CD4-positive, alpha-beta T cell (primary cell): ENCODE data around the gene ACSL3. TPM values are rescaled to one million over a fixed set of nuclear protein-coding genes. Genes with fewer than 3 reads are reported as not detected.

ENCODE experiments used
- ATAC-seq: fragments of 200-7000 bp; cut with Tn5 transposase; one replicate; pipeline ENCODE4 v1.10.0; 2022; ENCODE audit warnings: mild to moderate bottlenecking; ENCODE audit not compliant: poor library complexity
- CTCF ChIA-PET: fragments of 350-600 bp; sonication (Branson Sonifier 250); formaldehyde crosslinking; loops from one replicate; lab custom pipeline; 2021; ENCODE audit warnings: antibody characterized with exemption, inconsistent platforms; lab: Charles Lee
- POLR2A ChIA-PET: fragments of 350-600 bp; sonication (Branson Sonifier 250); formaldehyde crosslinking; loops from one replicate; lab custom pipeline; 2021; ENCODE audit warnings: antibody characterized with exemption, inconsistent platforms; lab: Charles Lee
- DNase-seq, 14 experiments: peaks; one replicate each; pipeline ENCODE4 v3.0.0-alpha.2; 2013 to 2020; ENCODE audit warnings: mixed read lengths in 2 of 14
- H3K27ac ChIP-seq, 2 donors: one replicate each; pipeline versions ENCODE4 v1.5.1 to v1.7.0; 2013; ENCODE audit warnings: low read length in 2 of 2, low read depth in 1 of 2, mild to moderate bottlenecking in 1 of 2
- H3K27me3 ChIP-seq, 2 experiments: 1 replicate in 1 of 2; 2 replicates in 1 of 2; pipeline versions ENCODE4 v1.6.1 to v1.7.0; 2013; ENCODE audit warnings: low read length in 2 of 2, control low read depth in 1 of 2, mild to moderate bottlenecking in 1 of 2, moderate library complexity in 1 of 2; ENCODE audit not compliant: insufficient read depth in 2 of 2, control insufficient read depth in 1 of 2
- H3K36me3 ChIP-seq: one replicate; pipeline ENCODE4 v1.6.1; 2013; ENCODE audit warnings: low read length, control low read depth; ENCODE audit not compliant: insufficient read depth
- H3K4me1 ChIP-seq: one replicate; pipeline ENCODE4 v1.6.1; 2013; ENCODE audit warnings: low read length, control low read depth; ENCODE audit not compliant: insufficient read depth
- H3K4me3 ChIP-seq: one replicate; pipeline ENCODE4 v1.5.1; 2013; ENCODE audit warnings: mild to moderate bottlenecking, low read length, moderate library complexity
- H3K9me3 ChIP-seq, 2 experiments: 1 replicate in 1 of 2; 2 replicates in 1 of 2; pipeline versions ENCODE4 v1.6.1 to v1.7.0; 2013; ENCODE audit warnings: low read length in 2 of 2, mild to moderate bottlenecking in 2 of 2, control low read depth in 1 of 2, moderate library complexity in 1 of 2; ENCODE audit not compliant: control insufficient read depth in 1 of 2, insufficient read depth in 1 of 2
- H3K27ac Mint-ChIP-seq: one replicate; pipeline ENCODE4 v1.8.0; 2020; ENCODE audit warnings: mixed read lengths
- H3K27me3 Mint-ChIP-seq: one replicate; pipeline ENCODE4 v1.8.0; 2021; ENCODE audit warnings: mixed read lengths
- H3K36me3 Mint-ChIP-seq: one replicate; pipeline ENCODE4 v1.8.0; 2021; ENCODE audit warnings: low read depth, mixed read lengths
- H3K4me1 Mint-ChIP-seq: one replicate; pipeline ENCODE4 v1.8.0; 2021; ENCODE audit warnings: low read depth, mixed read lengths
- H3K4me3 Mint-ChIP-seq: one replicate; pipeline ENCODE4 v1.8.0; 2020; ENCODE audit warnings: mild to moderate bottlenecking, mixed read lengths
- H3K9me3 Mint-ChIP-seq: one replicate; pipeline ENCODE4 v1.8.0; 2020; ENCODE audit warnings: mixed read lengths
- CTCF ChIP-seq: fragments of 200-600 bp; IDR thresholded peaks from one replicate; pipeline ENCODE4 v1.8.0; 2022; ENCODE audit warnings: antibody characterized with exemption, mild to moderate bottlenecking
- intact Hi-C, 2 experiments: fragments of 100-400 bp; cut with DNase I in 1 of 2; cut with micrococcal nuclease in 1 of 2; formaldehyde crosslinking; loops; one replicate each; pipeline versions ENCODE4 v1.15.1 to v1.9.0; 2023 to 2025; cut with DNase I, micrococcal nuclease
- total RNA-seq, 174 experiments: library from RNA in 2 of 174; stranded (reverse) in 2 of 174; gene quantifications; one replicate each; pipeline ENCODE4 v1.2.3 and lab custom pipeline; 2021 to 2026

The ACSL3 gene
- total RNA-seq, 2 experiments from 2014 or later = 65.5 to 66.6 TPM

GRCh38 chr2:222888716-222889115, 27.9 kb downstream of the ACSL3 start:
- intact Hi-C loops = no loop called here
- Histone ChIP-seq H3K4me3 (no peak overlapping the region), H3K4me1 (no peaks in the 10 kb centered on the region), H3K9me3 (no peaks in the 10 kb centered on the region), H3K27me3 (no peaks in the 10 kb centered on the region), H3K27ac (no peak overlapping the region), H3K36me3 (no peaks in the 10 kb centered on the region)
- Mint-ChIP-seq H3K36me3 (peaks cover 29% of the 10 kb centered on the region), H3K27me3 (no peaks in the 10 kb centered on the region), H3K4me1 (peaks cover 45% of the 10 kb centered on the region), H3K4me3 (no peak overlapping the region), H3K9me3 (no peaks in the 10 kb centered on the region), H3K27ac (no peak overlapping the region)
- no peak for TF ChIP-seq CTCF
- POLR2A ChIA-PET = no interaction called here
- CTCF ChIA-PET = no interaction called here
- ATAC-seq (no peak), DNase-seq (no peak)

- Histone ChIP-seq H3K27ac (no peak overlapping the region), H3K4me1 (no peaks in the 10 kb centered on the region), H3K36me3 (no peaks in the 10 kb centered on the region), H3K9me3 (no peaks in the 10 kb centered on the region), H3K4me3 (no peak overlapping the region), H3K27me3 (no peaks in the 10 kb centered on the region)
- Mint-ChIP-seq H3K27ac (no peak overlapping the region), H3K27me3 (no peaks in the 10 kb centered on the region), H3K4me1 (peaks cover 48% of the 10 kb centered on the region), H3K36me3 (peaks cover 29% of the 10 kb centered on the region), H3K4me3 (no peak overlapping the region), H3K9me3 (no peaks in the 10 kb centered on the region)
- intact Hi-C loops = no loop called here
- POLR2A ChIA-PET = no interaction called here
- no peak for ATAC-seq
- no peak for DNase-seq
- TF ChIP-seq CTCF = no peak
- CTCF ChIA-PET = no interaction called here
Measured at GRCh38 chr2:222891890-222892289, 31.1 kb downstream of the ACSL3 start.

DNA sequence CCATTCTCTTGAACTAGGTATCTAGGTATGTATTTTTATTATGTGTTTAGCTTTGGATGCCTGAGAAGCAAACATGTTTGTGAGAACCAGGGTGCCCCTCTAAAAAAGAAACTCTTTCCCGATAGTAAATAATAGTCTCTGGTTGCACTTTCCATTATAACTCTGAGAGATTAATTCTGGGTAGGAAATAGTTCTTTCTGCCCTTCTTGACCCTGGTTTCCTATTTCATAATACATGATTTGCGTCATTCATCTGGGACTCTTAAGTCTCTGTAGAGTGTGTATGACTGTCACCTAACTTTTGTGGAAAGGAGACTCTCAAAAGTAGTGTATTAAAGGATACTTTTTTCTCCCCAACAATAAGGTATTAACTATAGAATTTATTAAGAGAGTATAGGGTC, 31.5 kb downstream of the ACSL3 start:
- Mint-ChIP-seq H3K9me3 (no peaks in the 10 kb centered on the region), H3K4me3 (no peak overlapping the region), H3K36me3 (peaks cover 27% of the 10 kb centered on the region), H3K4me1 (peaks cover 48% of the 10 kb centered on the region), H3K27ac (no peak overlapping the region), H3K27me3 (no peaks in the 10 kb centered on the region)
- no peaks in the 10 kb centered on the region for H3K9me3 ChIP-seq
- ATAC-seq (no peak), DNase-seq (peak in 3 of 14 experiments; percentile 11 to 20 (median 16))
- no peaks in the 10 kb centered on the region for H3K36me3 ChIP-seq
- no peak overlapping the region for H3K4me3 ChIP-seq
- no peaks in the 10 kb centered on the region for H3K4me1 ChIP-seq
- H3K27ac ChIP-seq = no peak overlapping the region
- CTCF ChIA-PET = no interaction called here
- intact Hi-C loops = no loop called here
- no peak for TF ChIP-seq CTCF
- POLR2A ChIA-PET = no interaction called here
- H3K27me3 ChIP-seq = no peaks in the 10 kb centered on the region
